Ectodermal cell (in vitro differentiated cells): Measurements from ENCODE around the gene TRABD2A.

Experiments
- H3K27ac ChIP-seq: 2 replicates; pipeline ENCODE4 v1.7.0; 2013; ENCODE audit warnings: mild to moderate bottlenecking, low read depth, low read length; ENCODE audit not compliant: insufficient read depth, poor library complexity, severe bottlenecking
- H3K27me3 ChIP-seq: 2 replicates; pipeline ENCODE4 v1.7.0; 2013; ENCODE audit warnings: mild to moderate bottlenecking, low read length; ENCODE audit not compliant: insufficient read depth, control insufficient read depth, poor library complexity, severe bottlenecking
- H3K36me3 ChIP-seq: one replicate; pipeline ENCODE4 v1.7.0; 2013; ENCODE audit warnings: low read length; ENCODE audit not compliant: control insufficient read depth, insufficient read depth
- H3K4me1 ChIP-seq: one replicate; pipeline ENCODE4 v1.7.0; 2013; ENCODE audit warnings: low read length; ENCODE audit not compliant: control insufficient read depth, insufficient read depth
- H3K4me3 ChIP-seq: 2 replicates; pipeline ENCODE4 v1.7.0; 2013; ENCODE audit warnings: low read depth, low read length, control low read depth; ENCODE audit not compliant: insufficient read depth
- H3K9me3 ChIP-seq: 2 replicates; pipeline ENCODE4 v1.7.0; 2013; ENCODE audit warnings: mild to moderate bottlenecking, low read length, moderate library complexity; ENCODE audit not compliant: control insufficient read depth
- WGBS, 2 experiments: methylation state at CpG; one replicate each; pipeline ENCODE4 v1.1.7; 2013; ENCODE audit warnings: missing lambda C conversion rate in 2 of 2; 5-methylcytosine and 5-hydroxymethylcytosine counted together

TRABD2A gene

DNA sequence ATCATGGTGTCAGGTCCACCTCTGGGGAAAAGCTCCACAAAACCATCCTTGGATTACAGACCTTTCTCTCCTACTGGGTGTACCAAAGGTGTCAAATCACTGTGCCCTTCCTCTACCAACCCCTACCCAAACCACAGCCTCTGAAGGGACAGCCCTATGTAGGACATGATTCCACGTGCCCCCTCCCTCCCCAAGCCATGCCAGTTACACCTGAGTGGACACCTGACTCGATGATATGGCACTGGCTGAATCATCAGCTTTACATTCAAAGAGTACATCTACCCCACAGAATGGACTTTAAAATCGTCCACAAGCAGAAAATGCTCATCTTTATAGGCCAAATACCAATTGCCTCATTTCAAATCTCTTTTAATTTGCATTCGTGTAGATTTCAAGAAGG is 26.0 kb downstream of the TRABD2A start:
- peaks cover 29% of the 10 kb centered on the region for H3K27me3 ChIP-seq
- H3K27ac ChIP-seq = no peak overlapping the region
- no peaks in the 10 kb centered on the region for H3K36me3 ChIP-seq
- no peak overlapping the region for H3K4me3 ChIP-seq
- H3K9me3 ChIP-seq = no peaks in the 10 kb centered on the region
- peaks cover 4% of the 10 kb centered on the region for H3K4me1 ChIP-seq
- 79 to 81% methylated on average over 4 of the region's 4 CpGs for WGBS, 2 experiments

DNA sequence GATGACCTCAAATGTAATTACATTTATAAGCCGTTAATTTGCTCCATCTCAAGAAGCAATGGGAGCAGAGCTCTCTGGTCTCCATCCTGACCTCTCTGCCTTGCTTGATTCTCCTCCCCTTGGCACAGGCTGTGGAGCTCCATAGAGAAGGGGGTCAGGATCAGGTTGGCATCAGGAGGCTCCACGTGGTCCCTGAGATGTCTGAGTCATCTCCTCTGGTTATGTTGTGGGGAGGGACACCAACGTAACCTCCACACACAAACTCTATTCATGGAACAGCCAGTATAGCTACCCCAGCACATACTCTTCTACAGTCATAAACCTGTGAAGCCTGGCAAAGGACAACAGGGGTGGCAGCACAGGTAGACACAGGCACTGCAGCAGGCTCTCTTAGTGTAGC is 29.0 kb downstream of the TRABD2A start:
- Histone ChIP-seq H3K27ac (no peak overlapping the region), H3K4me3 (no peak overlapping the region), H3K27me3 (peaks cover 19% of the 10 kb centered on the region), H3K9me3 (no peaks in the 10 kb centered on the region), H3K4me1 (peaks cover 3% of the 10 kb centered on the region), H3K36me3 (no peaks in the 10 kb centered on the region)
- WGBS, 2 experiments = 95 to 96% methylated on average over 3 of the region's 3 CpGs

DNA sequence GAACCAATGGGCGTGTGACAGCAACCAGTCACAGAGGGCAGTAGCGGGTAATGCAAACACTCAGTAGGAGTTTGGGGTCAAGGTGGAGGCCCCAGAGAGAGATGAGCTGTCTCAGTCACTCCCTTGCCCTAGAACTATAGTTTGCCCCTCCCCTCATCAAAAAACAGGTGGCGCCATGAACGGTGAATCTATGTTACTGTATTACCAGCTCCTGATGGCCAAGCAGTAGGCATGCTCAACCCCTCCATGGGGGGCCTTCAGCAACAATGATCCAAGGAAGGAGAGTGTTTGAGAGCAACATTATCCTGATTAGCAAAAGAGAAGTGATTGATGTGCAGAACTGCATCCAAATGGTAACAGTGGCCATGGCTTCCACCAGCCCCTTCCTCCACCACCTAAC is 30.4 kb downstream of the TRABD2A start:
- no peaks in the 10 kb centered on the region for H3K9me3 ChIP-seq
- H3K4me1 ChIP-seq = peaks cover 4% of the 10 kb centered on the region
- WGBS, 2 experiments = 90 to 94% methylated on average over 4 of the region's 4 CpGs
- no peaks in the 10 kb centered on the region for H3K36me3 ChIP-seq
- H3K27ac ChIP-seq = no peak overlapping the region
- H3K4me3 ChIP-seq = no peak overlapping the region
- H3K27me3 ChIP-seq = peaks cover 13% of the 10 kb centered on the region

DNA sequence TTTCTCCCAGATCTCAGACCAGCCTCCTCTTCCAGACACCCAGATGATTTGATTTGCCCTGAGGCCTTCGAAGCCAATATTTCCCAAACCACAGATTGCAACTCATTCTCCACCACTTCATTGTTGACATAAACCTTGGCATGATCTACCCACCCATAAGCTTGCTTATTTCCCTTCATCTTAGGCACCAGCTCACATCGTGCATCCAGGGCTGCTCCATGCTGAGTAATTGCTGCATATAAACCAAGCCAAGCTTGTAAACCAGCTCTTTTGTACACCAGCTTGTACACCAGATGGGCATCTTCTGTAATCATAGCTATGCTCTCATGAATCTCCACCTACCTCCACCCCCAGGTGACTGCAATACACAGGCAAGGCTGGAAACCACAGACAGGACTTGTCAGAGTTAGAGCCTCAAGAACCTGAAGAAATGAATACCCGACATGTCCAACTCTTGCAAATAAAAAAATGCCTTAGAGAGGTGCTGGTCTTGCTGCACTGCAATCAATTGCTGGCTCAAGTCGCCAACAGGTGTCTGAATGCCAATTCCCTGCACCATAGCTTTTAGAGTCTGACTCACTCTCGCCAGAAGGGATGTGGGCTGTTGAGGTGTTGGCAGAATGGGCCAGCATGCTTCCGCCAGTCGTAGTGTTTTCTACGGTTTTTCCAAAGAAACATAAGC is 31.5 kb downstream of the TRABD2A start:
- WGBS, 2 experiments = 91% methylated on average over 8 of the region's 8 CpGs
- no peaks in the 10 kb centered on the region for H3K36me3 ChIP-seq
- H3K4me1 ChIP-seq = peaks cover 4% of the 10 kb centered on the region
- peaks cover 3% of the 10 kb centered on the region for H3K27me3 ChIP-seq
- H3K9me3 ChIP-seq = no peaks in the 10 kb centered on the region
- H3K27ac ChIP-seq = no peak overlapping the region
- no peak overlapping the region for H3K4me3 ChIP-seq

DNA sequence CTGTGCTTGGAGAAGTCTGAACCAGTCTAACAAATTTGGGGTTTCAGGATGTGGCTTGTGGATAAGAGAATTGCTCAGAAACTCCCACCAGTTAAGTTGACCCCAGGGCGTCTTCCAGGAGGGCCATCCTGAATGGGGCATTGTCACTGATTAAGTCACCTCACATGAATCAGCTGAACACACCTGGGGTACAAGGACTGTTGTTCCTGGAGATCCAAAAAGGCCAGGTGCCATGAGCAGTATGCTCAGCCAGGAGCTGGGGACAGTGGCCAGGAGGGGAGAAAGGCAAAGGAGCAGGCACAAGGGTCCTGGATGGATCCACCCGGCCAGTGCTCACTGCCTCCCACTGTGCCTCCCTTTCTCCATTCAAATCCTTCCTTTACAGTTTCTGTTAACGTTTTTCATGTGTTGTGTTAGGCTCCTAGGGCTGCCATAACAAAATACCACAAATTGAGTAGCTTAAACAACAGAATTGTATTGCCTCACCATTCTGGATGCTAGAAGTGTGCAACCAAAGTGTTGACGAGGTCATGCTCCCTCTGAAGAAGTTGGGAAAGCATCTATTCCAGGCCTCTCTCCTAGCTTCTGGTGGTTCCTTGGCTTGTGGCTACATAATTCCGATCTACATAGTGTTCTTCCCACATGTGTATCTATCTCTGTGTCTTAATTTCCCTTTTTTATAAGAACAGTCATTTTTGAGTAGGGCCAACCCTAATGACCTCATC is 33.4 kb downstream of the TRABD2A start:
- Histone ChIP-seq H3K36me3 (no peaks in the 10 kb centered on the region), H3K4me3 (no peak overlapping the region), H3K4me1 (peaks cover 4% of the 10 kb centered on the region), H3K27me3 (no peaks in the 10 kb centered on the region), H3K9me3 (no peaks in the 10 kb centered on the region), H3K27ac (no peak overlapping the region)
- WGBS, 2 experiments = 83 to 92% methylated on average over 5 of the region's 5 CpGs

DNA sequence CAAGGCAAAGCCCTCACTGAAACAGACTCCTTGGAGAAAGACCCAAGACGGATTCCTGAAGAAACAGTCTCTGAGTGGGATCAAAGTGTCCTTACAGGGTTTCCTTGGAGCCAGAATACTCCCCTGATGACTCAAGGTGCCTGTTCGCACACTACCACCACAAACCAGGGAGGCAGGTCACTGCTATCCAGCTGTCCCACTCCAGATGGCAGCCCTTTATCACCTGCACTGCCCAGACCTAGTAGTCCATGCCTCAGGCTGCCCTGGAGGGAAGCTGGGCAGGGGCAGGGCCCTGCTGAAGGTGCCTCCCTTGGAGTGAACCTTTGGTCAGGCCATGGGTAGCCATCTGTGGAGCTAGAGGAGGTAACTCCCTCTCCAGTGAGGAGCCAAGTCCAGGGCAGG is 34.1 kb downstream of the TRABD2A start:
- 88 to 93% methylated on average over 2 of the region's 2 CpGs for WGBS, 2 experiments
- Histone ChIP-seq H3K27ac (no peak overlapping the region), H3K27me3 (no peaks in the 10 kb centered on the region), H3K9me3 (no peaks in the 10 kb centered on the region), H3K4me3 (no peak overlapping the region), H3K4me1 (peaks cover 4% of the 10 kb centered on the region), H3K36me3 (no peaks in the 10 kb centered on the region)

DNA sequence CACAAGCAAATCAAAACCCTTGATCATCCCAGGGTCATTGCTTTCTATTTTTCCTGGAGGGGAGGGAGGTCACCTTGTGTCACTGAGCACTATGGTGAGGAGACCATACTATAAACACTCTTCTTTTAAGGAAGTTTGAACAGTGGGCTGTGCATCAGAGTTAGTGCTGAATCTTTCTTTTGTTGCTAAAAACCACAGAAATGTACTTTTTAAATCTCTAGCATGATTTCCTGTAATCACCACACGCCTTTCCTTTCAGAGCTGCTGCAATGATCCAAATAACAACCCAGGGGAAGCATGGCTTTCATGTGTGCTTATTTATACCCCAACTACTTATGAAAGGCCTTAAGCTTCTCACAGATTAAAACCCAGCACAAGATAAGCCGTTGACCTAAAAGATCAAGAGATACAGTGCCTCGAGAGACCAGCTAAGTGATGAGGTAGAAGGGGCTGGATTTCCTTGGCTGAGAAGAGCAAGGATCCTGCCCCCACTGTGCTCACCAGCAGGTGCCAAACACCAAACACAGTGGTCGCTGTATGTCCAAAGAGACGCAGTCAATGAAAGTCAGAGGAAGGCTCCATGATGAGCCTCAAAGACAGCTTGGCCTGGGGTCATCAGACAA is 34.7 kb downstream of the TRABD2A start:
- H3K27ac ChIP-seq = no peak overlapping the region
- no peaks in the 10 kb centered on the region for H3K36me3 ChIP-seq
- no peaks in the 10 kb centered on the region for H3K27me3 ChIP-seq
- H3K4me1 ChIP-seq = peaks cover 4% of the 10 kb centered on the region
- no peaks in the 10 kb centered on the region for H3K9me3 ChIP-seq
- WGBS, 2 experiments = 89 to 93% methylated on average over 5 of the region's 5 CpGs
- no peak overlapping the region for H3K4me3 ChIP-seq

DNA sequence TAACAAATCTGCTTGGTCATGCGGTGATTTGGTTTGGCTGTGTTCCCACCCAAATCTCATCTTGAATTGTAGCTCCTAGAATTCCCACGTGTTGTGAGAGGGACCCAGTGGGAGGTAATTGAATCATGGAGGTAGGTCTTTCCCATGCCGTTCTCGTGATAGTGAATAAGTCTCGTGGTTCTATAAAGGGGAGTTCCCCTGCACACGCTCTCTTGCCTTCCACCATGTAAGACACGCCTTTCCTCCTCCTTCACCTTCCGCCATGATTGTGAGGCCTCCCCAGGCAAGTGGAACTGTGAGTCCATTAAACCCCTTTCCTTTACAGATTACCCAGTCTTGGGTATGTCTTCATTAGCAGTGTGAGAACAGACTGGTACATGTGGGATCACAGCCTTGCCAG is 36.7 kb downstream of the TRABD2A start:
- Histone ChIP-seq H3K27me3 (no peaks in the 10 kb centered on the region), H3K4me3 (no peak overlapping the region), H3K4me1 (peaks cover 12% of the 10 kb centered on the region), H3K27ac (no peak overlapping the region), H3K36me3 (no peaks in the 10 kb centered on the region), H3K9me3 (no peaks in the 10 kb centered on the region)
- WGBS, 2 experiments = 91 to 96% methylated on average over 8 of the region's 8 CpGs

DNA sequence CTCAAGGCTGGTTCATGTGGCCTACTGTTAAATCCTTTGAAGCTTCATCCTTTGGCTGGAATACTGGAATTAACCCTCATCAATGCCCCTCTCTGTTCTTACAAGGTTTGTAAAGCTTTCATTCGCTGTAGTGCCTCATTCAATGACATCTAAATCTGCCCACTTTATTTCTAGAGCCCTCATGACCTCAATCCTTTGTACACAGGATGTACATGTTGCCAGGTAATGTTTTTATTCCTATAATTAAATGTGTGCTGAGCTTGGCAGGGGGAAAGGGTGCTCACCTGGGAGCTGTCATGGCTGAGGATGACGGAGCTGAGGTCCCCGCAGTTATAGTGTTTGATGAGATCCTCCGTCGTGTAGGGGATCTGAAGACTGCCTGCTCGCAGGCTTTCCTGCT is 39.3 kb downstream of the TRABD2A start:
- no peaks in the 10 kb centered on the region for H3K36me3 ChIP-seq
- H3K4me1 ChIP-seq = peaks cover 12% of the 10 kb centered on the region
- no peak overlapping the region for H3K27ac ChIP-seq
- no peaks in the 10 kb centered on the region for H3K9me3 ChIP-seq
- no peaks in the 10 kb centered on the region for H3K27me3 ChIP-seq
- H3K4me3 ChIP-seq = no peak overlapping the region
- WGBS, 2 experiments = 95 to 97% methylated on average over 6 of the region's 6 CpGs

DNA sequence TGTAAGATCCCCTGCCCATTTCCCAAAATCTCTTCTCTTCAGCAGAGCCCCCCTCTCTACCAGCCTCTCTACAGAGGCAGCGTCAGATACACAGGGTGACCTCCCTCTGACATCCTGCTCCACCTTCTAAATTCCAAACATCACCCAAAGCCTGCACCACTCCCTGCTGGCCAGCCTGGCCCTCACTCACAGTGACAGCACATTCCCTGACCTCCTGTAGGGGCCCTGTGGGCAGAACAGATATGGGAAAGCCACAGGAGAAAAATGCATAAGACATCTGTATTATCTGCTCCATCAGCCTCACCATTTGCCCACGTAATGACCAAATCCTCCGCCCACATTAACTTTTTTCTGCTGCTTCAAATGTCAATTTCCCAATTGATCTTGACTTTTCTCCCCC is 40.6 kb downstream of the TRABD2A start:
- H3K27me3 ChIP-seq = no peaks in the 10 kb centered on the region
- H3K27ac ChIP-seq = no peak overlapping the region
- H3K4me1 ChIP-seq = peaks cover 8% of the 10 kb centered on the region
- no peaks in the 10 kb centered on the region for H3K9me3 ChIP-seq
- 67 to 68% methylated on average over 3 of the region's 3 CpGs for WGBS, 2 experiments
- H3K36me3 ChIP-seq = no peaks in the 10 kb centered on the region
- no peak overlapping the region for H3K4me3 ChIP-seq
